SK-N-SH treated with all-trans-retinoic acid at 6 μM for 48 hours (cell line): ENCODE results near the gene FAM25A.

Source experiments
- ATAC-seq: fragments of 200-7000 bp; cut with Tn5 transposase; 3 replicates; pipeline ENCODE4 v1.9.1; 2020; ENCODE audit warnings: mild to moderate bottlenecking, moderate library complexity
- ARNTL ChIP-seq: fragments of 450-650 bp; formaldehyde crosslinking; IDR thresholded peaks from 2 replicates; pipeline ENCODE4 v1.5.0; 2020; ENCODE audit warnings: low read depth, mild to moderate bottlenecking, moderate library complexity, borderline replicate concordance
- BACH2 ChIP-seq: fragments of 250-450 bp; sonication (Bioruptor Pico); IDR thresholded peaks from 2 replicates; pipeline ENCODE4 v1.9.0; 2021; ENCODE audit warnings: mild to moderate bottlenecking, borderline replicate concordance
- CREB5 ChIP-seq: fragments of 250-450 bp; sonication (Bioruptor Pico); IDR thresholded peaks from 2 replicates; pipeline ENCODE4 v1.5.1; 2020; ENCODE audit warnings: low read depth, mild to moderate bottlenecking, moderate library complexity
- CSDC2 ChIP-seq: fragments of 250-450 bp; sonication (Bioruptor Pico); IDR thresholded peaks from 2 replicates; pipeline ENCODE4 v1.5.0; 2020; ENCODE audit warnings: mild to moderate bottlenecking, moderate library complexity
- GLIS3 ChIP-seq: fragments of 250-450 bp; sonication (Bioruptor Pico); IDR thresholded peaks from 2 replicates; pipeline ENCODE4 v1.5.0; 2020; ENCODE audit warnings: mild to moderate bottlenecking, moderate library complexity
- ISL1 ChIP-seq: fragments of 250-450 bp; sonication (Bioruptor Pico); IDR thresholded peaks from 2 replicates; pipeline ENCODE4 v2.1.2; 2022; ENCODE audit warnings: mild to moderate bottlenecking, moderate library complexity
- OSR1 ChIP-seq: fragments of 250-450 bp; sonication (Bioruptor Pico); IDR thresholded peaks from 2 replicates; pipeline ENCODE4 v1.8.0; 2022; ENCODE audit warnings: moderate library complexity, mild to moderate bottlenecking, inconsistent platforms
- PATZ1 ChIP-seq: fragments of 250-450 bp; sonication (Bioruptor Pico); IDR thresholded peaks from 2 replicates; pipeline ENCODE4 v1.8.0; 2020; ENCODE audit warnings: mild to moderate bottlenecking, moderate library complexity, borderline replicate concordance
- PPARA ChIP-seq: fragments of 250-450 bp; sonication (Bioruptor Pico); IDR thresholded peaks from 2 replicates; pipeline ENCODE4 v1.5.0; 2020; ENCODE audit warnings: mild to moderate bottlenecking, borderline replicate concordance
- SNAI2 ChIP-seq: fragments of 250-450 bp; sonication (Bioruptor Pico); IDR thresholded peaks from 2 replicates; pipeline ENCODE4 v1.5.0; 2020; ENCODE audit warnings: mild to moderate bottlenecking, moderate library complexity
- TCF4 ChIP-seq: fragments of 250-450 bp; sonication (Bioruptor Pico); IDR thresholded peaks from 2 replicates; pipeline ENCODE4 v1.8.0; 2021; ENCODE audit warnings: mild to moderate bottlenecking, moderate library complexity, borderline replicate concordance
- TOX ChIP-seq: fragments of 250-450 bp; sonication (Bioruptor Pico); IDR thresholded peaks from 2 replicates; pipeline ENCODE4 v1.8.0; 2021; ENCODE audit warnings: mild to moderate bottlenecking, moderate library complexity, borderline replicate concordance
- ZFP30 ChIP-seq: fragments of 450-650 bp; formaldehyde crosslinking; IDR thresholded peaks from 2 replicates; pipeline ENCODE4 v1.5.0; 2022; ENCODE audit warnings: mild to moderate bottlenecking, moderate library complexity
- ZNF565 ChIP-seq: fragments of 450-650 bp; formaldehyde crosslinking; conservative IDR thresholded peaks from 2 replicates; pipeline ENCODE4 v1.5.0; 2020; ENCODE audit warnings: low read depth, mild to moderate bottlenecking, moderate library complexity
- ZNF70 ChIP-seq: fragments of 450-650 bp; formaldehyde crosslinking; IDR thresholded peaks from 2 replicates; pipeline ENCODE4 v1.5.0; 2020; ENCODE audit warnings: mild to moderate bottlenecking, moderate library complexity
- ZNF8 ChIP-seq: fragments of 450-650 bp; formaldehyde crosslinking; IDR thresholded peaks from 2 replicates; pipeline ENCODE4 v1.5.0; 2020; ENCODE audit warnings: mild to moderate bottlenecking, moderate library complexity
- TF ChIP-seq, protein P1 (sequence below): fragments of 250-450 bp; sonication (Bioruptor Pico); IDR thresholded peaks from 2 replicates; pipeline ENCODE4 v1.5.1; 2021; ENCODE audit warnings: mild to moderate bottlenecking, moderate library complexity
- TF ChIP-seq, protein P2 (sequence below): fragments of 250-450 bp; sonication (Bioruptor Pico); IDR thresholded peaks from 2 replicates; pipeline ENCODE4 v1.5.0; 2020; ENCODE audit warnings: mild to moderate bottlenecking, moderate library complexity

FAM25A gene

DNA sequence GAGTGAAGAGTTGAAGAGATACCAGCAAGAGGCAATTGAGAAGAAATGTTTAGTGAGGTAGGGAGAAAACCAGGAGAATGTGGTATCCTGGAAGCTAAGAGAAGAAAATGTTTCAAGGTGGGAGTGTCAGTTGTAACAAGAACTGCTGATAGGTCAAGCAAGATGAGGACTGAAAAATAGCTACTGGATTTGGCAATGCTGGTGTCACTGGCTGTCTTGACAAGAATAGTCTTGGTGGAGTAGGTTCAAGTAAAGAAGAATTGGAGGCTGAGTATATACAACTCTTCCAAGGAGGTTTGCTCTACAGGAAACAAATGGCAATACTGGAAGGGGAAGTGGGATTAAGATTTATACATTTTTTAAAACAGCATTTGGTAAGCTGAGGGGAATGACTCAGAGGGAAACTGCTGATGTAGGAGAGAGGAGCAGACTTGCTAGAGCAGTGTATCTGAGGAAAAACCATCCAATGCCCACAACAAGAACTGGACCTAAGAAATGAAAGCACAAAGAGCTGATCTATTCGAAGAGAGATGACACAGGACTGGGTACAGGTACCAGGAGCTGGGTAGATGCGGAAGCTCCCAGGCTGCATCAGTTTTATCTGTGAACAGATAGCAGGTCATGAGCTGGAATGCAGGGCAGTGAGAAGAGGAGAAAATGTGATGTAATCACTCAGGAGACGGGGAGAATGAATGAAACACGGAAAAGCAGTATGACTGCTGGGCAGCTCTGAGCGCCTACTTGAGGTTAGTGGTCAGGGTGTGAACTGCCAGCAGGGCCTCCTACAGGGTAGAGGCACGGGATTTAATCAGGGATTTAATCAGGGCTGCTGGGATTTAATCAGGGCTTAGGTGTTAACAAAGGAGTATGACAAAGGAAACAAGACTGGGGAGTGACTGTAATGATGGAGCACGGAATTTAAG is 34.5 kb downstream of the FAM25A start:
- TF ChIP-seq TCF4 (CRISPR knock-in tag) (no peak), CREB5 (CRISPR knock-in tag) (no peak), OSR1 (CRISPR knock-in tag) (no peak), ZNF565 (CRISPR knock-in tag) (no peak), ARNTL (CRISPR knock-in tag) (no peak), GLIS3 (no peak), ISL1 (CRISPR knock-in tag) (no peak), ZNF8 (CRISPR knock-in tag) (no peak), ZNF70 (CRISPR knock-in tag) (no peak), BACH2 (CRISPR knock-in tag) (no peak), TOX (no peak), PATZ1 (CRISPR knock-in tag) (no peak), SNAI2 (no peak), ZFP30 (CRISPR knock-in tag) (no peak)
- TF ChIP-seq, protein P1, sequence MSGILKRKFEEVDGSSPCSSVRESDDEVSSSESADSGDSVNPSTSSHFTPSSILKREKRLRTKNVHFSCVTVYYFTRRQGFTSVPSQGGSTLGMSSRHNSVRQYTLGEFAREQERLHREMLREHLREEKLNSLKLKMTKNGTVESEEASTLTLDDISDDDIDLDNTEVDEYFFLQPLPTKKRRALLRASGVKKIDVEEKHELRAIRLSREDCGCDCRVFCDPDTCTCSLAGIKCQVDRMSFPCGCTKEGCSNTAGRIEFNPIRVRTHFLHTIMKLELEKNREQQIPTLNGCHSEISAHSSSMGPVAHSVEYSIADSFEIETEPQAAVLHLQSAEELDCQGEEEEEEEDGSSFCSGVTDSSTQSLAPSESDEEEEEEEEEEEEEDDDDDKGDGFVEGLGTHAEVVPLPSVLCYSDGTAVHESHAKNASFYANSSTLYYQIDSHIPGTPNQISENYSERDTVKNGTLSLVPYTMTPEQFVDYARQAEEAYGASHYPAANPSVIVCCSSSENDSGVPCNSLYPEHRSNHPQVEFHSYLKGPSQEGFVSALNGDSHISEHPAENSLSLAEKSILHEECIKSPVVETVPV (CRISPR knock-in tag): no peak
- TF ChIP-seq, protein P2, sequence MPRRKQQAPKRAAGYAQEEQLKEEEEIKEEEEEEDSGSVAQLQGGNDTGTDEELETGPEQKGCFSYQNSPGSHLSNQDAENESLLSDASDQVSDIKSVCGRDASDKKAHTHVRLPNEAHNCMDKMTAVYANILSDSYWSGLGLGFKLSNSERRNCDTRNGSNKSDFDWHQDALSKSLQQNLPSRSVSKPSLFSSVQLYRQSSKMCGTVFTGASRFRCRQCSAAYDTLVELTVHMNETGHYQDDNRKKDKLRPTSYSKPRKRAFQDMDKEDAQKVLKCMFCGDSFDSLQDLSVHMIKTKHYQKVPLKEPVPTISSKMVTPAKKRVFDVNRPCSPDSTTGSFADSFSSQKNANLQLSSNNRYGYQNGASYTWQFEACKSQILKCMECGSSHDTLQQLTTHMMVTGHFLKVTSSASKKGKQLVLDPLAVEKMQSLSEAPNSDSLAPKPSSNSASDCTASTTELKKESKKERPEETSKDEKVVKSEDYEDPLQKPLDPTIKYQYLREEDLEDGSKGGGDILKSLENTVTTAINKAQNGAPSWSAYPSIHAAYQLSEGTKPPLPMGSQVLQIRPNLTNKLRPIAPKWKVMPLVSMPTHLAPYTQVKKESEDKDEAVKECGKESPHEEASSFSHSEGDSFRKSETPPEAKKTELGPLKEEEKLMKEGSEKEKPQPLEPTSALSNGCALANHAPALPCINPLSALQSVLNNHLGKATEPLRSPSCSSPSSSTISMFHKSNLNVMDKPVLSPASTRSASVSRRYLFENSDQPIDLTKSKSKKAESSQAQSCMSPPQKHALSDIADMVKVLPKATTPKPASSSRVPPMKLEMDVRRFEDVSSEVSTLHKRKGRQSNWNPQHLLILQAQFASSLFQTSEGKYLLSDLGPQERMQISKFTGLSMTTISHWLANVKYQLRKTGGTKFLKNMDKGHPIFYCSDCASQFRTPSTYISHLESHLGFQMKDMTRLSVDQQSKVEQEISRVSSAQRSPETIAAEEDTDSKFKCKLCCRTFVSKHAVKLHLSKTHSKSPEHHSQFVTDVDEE (CRISPR knock-in tag): no peak
- TF ChIP-seq, all 23 proteins: peak for 0
- peak; percentile 46 for ATAC-seq

DNA sequence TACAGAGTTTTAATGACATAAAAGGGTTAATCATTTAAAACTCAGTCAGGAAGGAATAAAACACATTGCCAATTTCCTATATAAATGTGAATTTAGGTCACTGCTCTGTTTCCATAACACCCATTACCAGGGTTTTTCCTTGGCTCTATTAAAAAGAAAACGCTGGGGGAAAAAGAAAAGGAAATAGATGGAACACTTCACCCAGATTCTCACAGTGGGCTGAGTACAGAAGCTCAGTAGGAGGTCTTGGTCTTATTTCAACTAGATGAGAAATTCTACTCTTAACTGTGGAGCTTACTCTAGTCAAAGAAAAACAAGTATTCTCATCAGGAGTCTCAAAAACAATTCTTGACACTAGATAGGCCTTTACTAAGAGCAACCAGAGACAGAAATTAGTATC is 38.1 kb downstream of the FAM25A start:
- ATAC-seq: no peak
- no peak for TF ChIP-seq PPARA (CRISPR knock-in tag)
- TF ChIP-seq, protein P2 (CRISPR knock-in tag): no peak
- no peak for TF ChIP-seq ISL1 (CRISPR knock-in tag)
- TF ChIP-seq GLIS3: no peak
- no peak for TF ChIP-seq CREB5 (CRISPR knock-in tag)
- no peak for TF ChIP-seq PATZ1 (CRISPR knock-in tag)
- TF ChIP-seq ZNF70 (CRISPR knock-in tag): no peak
- no peak for TF ChIP-seq CSDC2 (CRISPR knock-in tag)
- TF ChIP-seq BACH2 (CRISPR knock-in tag): no peak
- TF ChIP-seq, all 23 proteins: peak for 0
